CMK (cell line): ENCODE results near the gene CLEC11A.

Source experiments
- DNase-seq: peaks from one replicate; pipeline ENCODE4 v3.0.0-alpha.2; 2010; ENCODE audit warnings: low read depth

The CLEC11A gene

GRCh38 chr19:50723069-50723468 lies at the start of gene CLEC11A:
Gene CLEC11A (plus strand): TSS chr19:50723364. CDS start chr19:50723526, 162 bp downstream.
- peak; percentile 70 for DNase-seq

GRCh38 chr19:50676625-50677197 lies 46.5 kb upstream of the CLEC11A start:
- no peak for DNase-seq

- DNase-seq = no peak
Observed at GRCh38 chr19:50677636-50678035, 45.5 kb upstream of the CLEC11A start.

GRCh38 chr19:50678323-50678722 lies 44.8 kb upstream of the CLEC11A start:
- no peak for DNase-seq

- no peak for DNase-seq
Observed at GRCh38 chr19:50679177-50680125, 43.7 kb upstream of the CLEC11A start.

GRCh38 chr19:50686310-50687032 lies 36.7 kb upstream of the CLEC11A start:
- DNase-seq = no peak

- no peak for DNase-seq
Observed at GRCh38 chr19:50688766-50689165, 34.4 kb upstream of the CLEC11A start.

GRCh38 chr19:50690439-50690838 lies 32.7 kb upstream of the CLEC11A start:
- no peak for DNase-seq

- DNase-seq = no peak
Observed at GRCh38 chr19:50693064-50693975, 29.8 kb upstream of the CLEC11A start.

- DNase-seq = no peak
Observed at GRCh38 chr19:50694815-50695145, 28.4 kb upstream of the CLEC11A start.

- DNase-seq = no peak
Observed at GRCh38 chr19:50695251-50696093, 27.7 kb upstream of the CLEC11A start.

GRCh38 chr19:50696094-50696483 lies 27.1 kb upstream of the CLEC11A start:
- DNase-seq = no peak

- DNase-seq = no peak
Observed at GRCh38 chr19:50697414-50698124, 25.6 kb upstream of the CLEC11A start.

- DNase-seq = no peak
Observed at GRCh38 chr19:50701367-50701985, 21.7 kb upstream of the CLEC11A start.

- no peak for DNase-seq
Observed at GRCh38 chr19:50702158-50702870, 20.9 kb upstream of the CLEC11A start.

GRCh38 chr19:50702871-50703829 lies 20.0 kb upstream of the CLEC11A start:
- DNase-seq = peak; percentile 34

GRCh38 chr19:50703915-50704796 lies 19.0 kb upstream of the CLEC11A start:
- no peak for DNase-seq
